Spleen (tissue), 11 donors: ENCODE data around the gene SARS1. TPM values are rescaled to one million over a fixed set of nuclear protein-coding genes. Genes with fewer than 3 reads are reported as not detected.

Source experiments
- DNase-seq: peaks from one replicate; pipeline ENCODE4 v3.0.0-alpha.2; 2020
- H3K27ac ChIP-seq, 8 donors: fragments of 200-600 bp; sonication (generic) in 7 of 8; 1 replicate in 4 of 8; 2 replicates in 4 of 8; pipeline versions ENCODE4 v1.5.0 to v1.8.0; 2016 to 2021; ENCODE audit warnings: inconsistent platforms in 4 of 8, mild to moderate bottlenecking in 4 of 8, moderate library complexity in 1 of 8
- H3K27me3 ChIP-seq, 7 donors: fragments of 200-600 bp; sonication (generic) in 6 of 7; replicated peaks in 1 of 7; 1 replicate in 4 of 7; 2 replicates in 3 of 7; pipeline versions ENCODE4 v1.5.0 to v1.8.0; 2016 to 2021; ENCODE audit warnings: inconsistent platforms in 3 of 7, mild to moderate bottlenecking in 1 of 7
- H3K36me3 ChIP-seq, 6 donors: fragments of 200-600 bp; sonication (generic) in 5 of 6; 1 replicate in 4 of 6; 2 replicates in 2 of 6; pipeline versions ENCODE4 v1.5.0 to v1.8.0; 2016 to 2021; ENCODE audit warnings: inconsistent platforms in 2 of 6
- H3K4me1 ChIP-seq, 6 donors: fragments of 200-600 bp; sonication (generic) in 5 of 6; 1 replicate in 3 of 6; 2 replicates in 3 of 6; pipeline versions ENCODE4 v1.5.0 to v1.8.0; 2016 to 2021; ENCODE audit warnings: inconsistent platforms in 3 of 6
- H3K4me3 ChIP-seq, 8 donors: fragments of 200-600 bp; sonication (generic) in 7 of 8; 1 replicate in 4 of 8; 2 replicates in 4 of 8; pipeline versions ENCODE4 v1.5.0 to v1.8.0; 2016 to 2021; ENCODE audit warnings: inconsistent platforms in 4 of 8, mild to moderate bottlenecking in 4 of 8, moderate library complexity in 2 of 8
- H3K9me3 ChIP-seq, 8 donors: fragments of 200-600 bp; sonication (generic) in 7 of 8; 1 replicate in 4 of 8; 2 replicates in 4 of 8; pipeline versions ENCODE4 v1.5.0 to v1.8.0; 2016 to 2021; ENCODE audit warnings: inconsistent platforms in 4 of 8
- POLR2A ChIP-seq, 3 donors: fragments of 450-650 bp; IDR thresholded peaks; one replicate each; pipeline ENCODE4 v1.5.1; 2017; ENCODE audit warnings: antibody characterized with exemption in 3 of 3, mild to moderate bottlenecking in 1 of 3
- POLR2AphosphoS5 ChIP-seq, 3 donors: sonication (generic); formaldehyde crosslinking; IDR thresholded peaks; one replicate each; pipeline ENCODE4 v1.5.1; 2017; ENCODE audit warnings: antibody characterized with exemption in 3 of 3
- WGBS, 5 donors: extraction: QIAGEN DNeasy Blood & Tissue Kit in 3 of 5; methylation state at CpG; one replicate each; pipeline versions ENCODE4 v1.1.5 to v1.1.7; 2013 to 2018; 5-methylcytosine and 5-hydroxymethylcytosine counted together
- intact Hi-C: fragments of 100-400 bp; cut with DNase I; formaldehyde crosslinking; loops from one replicate; pipeline ENCODE4 v1.15.0; 2023; ENCODE audit warnings: low total_unique reads
- polyA plus RNA-seq, 3 donors: library from polyadenylated mRNA; stranded (reverse); fragments of 200-250 nt; gene quantifications; one replicate each; pipeline ENCODE4 v1.2.1, GENCODE V29; 2013
- total RNA-seq, 7 donors: library from RNA; depleted of rRNA in 3 of 7; stranded (reverse); fragments of >200 nt in 3 of 7; fragmentation: NEBNext Ultra II Directional in 4 of 7; extraction: Animal tissue kit (Norgen Biotek cat#: 25700) in 4 of 7; gene quantifications; one replicate each; pipeline versions ENCODE4 v1.1.0 to v1.2.1, GENCODE V29; 2016 to 2021
- TF ChIP-seq, protein P1 (sequence below), 11 experiments: fragments of 200-600 bp in 7 of 11; fragments of 450-650 bp in 4 of 11; sonication (generic) in 4 of 11; IDR thresholded peaks in 8 of 11; conservative IDR thresholded peaks in 3 of 11; 1 replicate in 7 of 11; 2 replicates in 4 of 11; pipeline versions ENCODE4 v1.4.0 to v1.8.0; 2016 to 2021; ENCODE audit warnings: antibody characterized with exemption in 11 of 11, inconsistent platforms in 4 of 11, mild to moderate bottlenecking in 1 of 11
- donor health status: healthy with polysubstance abuse.
- donor health status: DM: no; HTN: no; CAD: no; lungs with moderate emphysema.
- donor health status: DM: no; HTN: no; CAD: no.
- donor health status: Bipolar disorder and iron deficiency.
- donor health status: healthy.
- donor health status: DM: no; HTN: no; CAD: no.
- donor health status: DM: yes; HTN: yes; CAD: no.

SARS1 gene
- total and polyA plus RNA-seq, 10 donors: 47.2 to 138 (median 99.0) TPM

DNA sequence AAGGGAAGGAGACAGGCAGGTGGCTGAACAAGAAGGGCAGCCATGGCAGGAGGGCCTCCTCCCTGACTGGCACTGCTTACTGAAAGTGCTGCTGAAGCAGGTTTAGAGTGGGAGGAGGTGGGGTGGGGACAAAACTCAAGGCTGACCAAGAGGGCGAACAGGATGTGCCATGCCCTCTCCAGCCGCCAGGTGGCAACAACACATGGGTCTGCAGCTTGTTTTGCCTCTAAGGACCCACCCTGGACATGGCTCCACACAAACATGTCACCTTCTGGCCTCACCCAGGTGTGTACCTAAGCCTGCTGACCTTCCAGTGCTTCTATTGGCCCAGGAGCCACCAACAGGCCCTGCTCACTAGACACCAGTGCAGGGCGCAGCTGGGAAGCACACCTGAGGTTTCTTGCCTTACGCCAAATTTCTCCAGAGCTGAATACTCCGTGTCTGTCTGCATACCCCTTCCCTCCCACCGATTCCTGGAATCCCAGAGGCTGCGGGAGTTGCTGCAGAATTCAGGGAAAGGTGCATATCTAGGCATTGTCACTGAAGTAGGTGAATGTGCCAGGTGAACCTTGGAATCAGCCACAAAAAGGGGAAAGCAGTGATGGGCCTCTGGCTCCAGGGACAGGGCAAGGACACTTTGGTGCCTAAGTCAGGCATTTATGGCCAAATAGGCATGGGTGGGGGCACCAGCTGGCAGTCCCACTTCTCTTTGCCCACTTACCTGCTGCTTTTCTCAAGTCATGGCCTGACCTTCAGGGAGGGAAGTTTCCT, 63.9 kb downstream of the SARS1 start:
- peaks cover 0 to 10% (median 0%) of the 10 kb centered on the region in 6 donors for H3K36me3 ChIP-seq
- H3K9me3 ChIP-seq: no peaks in the 10 kb centered on the region
- H3K4me1 ChIP-seq: peaks cover 0 to 60% (median 20%) of the 10 kb centered on the region in 6 donors
- no peak overlapping the region for H3K4me3 ChIP-seq
- WGBS, 5 donors: 65 to 73% (median 72%) methylated on average over 7 of the region's 7 CpGs
- TF ChIP-seq POLR2A (IDR thresholded peaks at IDR 0.05) (no peak), POLR2AphosphoS5 (IDR thresholded peaks at IDR 0.05) (peak; percentile 22 to 51 (median 35))
- TF ChIP-seq, protein P1, sequence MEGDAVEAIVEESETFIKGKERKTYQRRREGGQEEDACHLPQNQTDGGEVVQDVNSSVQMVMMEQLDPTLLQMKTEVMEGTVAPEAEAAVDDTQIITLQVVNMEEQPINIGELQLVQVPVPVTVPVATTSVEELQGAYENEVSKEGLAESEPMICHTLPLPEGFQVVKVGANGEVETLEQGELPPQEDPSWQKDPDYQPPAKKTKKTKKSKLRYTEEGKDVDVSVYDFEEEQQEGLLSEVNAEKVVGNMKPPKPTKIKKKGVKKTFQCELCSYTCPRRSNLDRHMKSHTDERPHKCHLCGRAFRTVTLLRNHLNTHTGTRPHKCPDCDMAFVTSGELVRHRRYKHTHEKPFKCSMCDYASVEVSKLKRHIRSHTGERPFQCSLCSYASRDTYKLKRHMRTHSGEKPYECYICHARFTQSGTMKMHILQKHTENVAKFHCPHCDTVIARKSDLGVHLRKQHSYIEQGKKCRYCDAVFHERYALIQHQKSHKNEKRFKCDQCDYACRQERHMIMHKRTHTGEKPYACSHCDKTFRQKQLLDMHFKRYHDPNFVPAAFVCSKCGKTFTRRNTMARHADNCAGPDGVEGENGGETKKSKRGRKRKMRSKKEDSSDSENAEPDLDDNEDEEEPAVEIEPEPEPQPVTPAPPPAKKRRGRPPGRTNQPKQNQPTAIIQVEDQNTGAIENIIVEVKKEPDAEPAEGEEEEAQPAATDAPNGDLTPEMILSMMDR (IDR thresholded peaks at IDR 0.05 in 8 of 11, conservative IDR thresholded peaks at IDR 0.05 in 3 of 11): peak; percentile 82 to 97 (median 92)
- H3K27ac ChIP-seq: peak overlapping the region in 1 of 8 donors; percentile 45
- DNase-seq: peak; percentile 91
- intact Hi-C loops: loop anchor here (5.0 kb wide), 1 partner anchor 120 kb away; the partner anchor contains the start of gene SORT1
- peaks cover 0 to 15% (median 0%) of the 10 kb centered on the region in 7 donors for H3K27me3 ChIP-seq

DNA sequence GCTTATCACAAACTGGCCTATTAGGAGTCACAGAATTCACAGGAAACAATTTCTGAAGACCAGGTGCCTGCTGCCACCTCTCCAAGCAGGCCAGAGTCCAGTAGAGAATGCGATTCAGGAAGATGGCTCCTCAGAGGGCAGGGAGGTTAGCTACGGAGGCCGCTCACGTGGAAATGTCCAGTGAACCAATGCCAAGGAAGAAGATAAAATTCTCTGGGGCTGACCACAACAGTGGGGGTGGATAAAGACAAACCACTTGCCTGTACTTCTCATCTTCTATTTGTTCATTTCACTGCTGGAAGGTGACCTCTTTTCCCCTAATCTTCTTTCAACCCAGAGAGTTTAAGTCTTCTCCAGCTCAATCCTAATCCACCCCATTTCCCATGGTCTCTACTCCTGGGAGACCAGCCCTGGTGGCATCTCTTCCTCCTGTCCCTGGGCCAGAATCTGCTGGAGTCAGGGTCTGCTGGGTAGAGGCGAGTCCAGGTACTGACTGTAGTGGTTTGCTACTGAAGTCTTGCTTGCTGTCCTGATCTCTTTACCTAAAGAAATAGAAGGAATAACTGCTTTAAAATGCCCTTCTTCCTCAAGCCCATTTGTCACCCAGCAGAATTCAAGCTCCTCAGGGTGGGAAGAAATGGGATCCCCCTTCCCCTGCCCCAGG, 66.0 kb downstream of the SARS1 start:
- WGBS, 5 donors: 88 to 93% (median 91%) methylated on average over 5 of the region's 5 CpGs
- no peak overlapping the region for H3K27ac ChIP-seq
- no peaks in the 10 kb centered on the region for H3K9me3 ChIP-seq
- H3K27me3 ChIP-seq: peaks cover 0 to 6% (median 0%) of the 10 kb centered on the region in 7 donors
- peaks cover 0 to 60% (median 32%) of the 10 kb centered on the region in 6 donors for H3K4me1 ChIP-seq
- peaks cover 0 to 10% (median 0%) of the 10 kb centered on the region in 6 donors for H3K36me3 ChIP-seq
- TF ChIP-seq, protein P1 (IDR thresholded peaks at IDR 0.05 in 8 of 11, conservative IDR thresholded peaks at IDR 0.05 in 3 of 11): no peak
- no peak for TF ChIP-seq POLR2AphosphoS5 (IDR thresholded peaks at IDR 0.05)
- intact Hi-C loops: loop anchor here (5.0 kb wide), 1 partner anchor 118 kb away; the partner anchor contains the start of gene SORT1
- H3K4me3 ChIP-seq: no peak overlapping the region
- no peak for DNase-seq

DNA sequence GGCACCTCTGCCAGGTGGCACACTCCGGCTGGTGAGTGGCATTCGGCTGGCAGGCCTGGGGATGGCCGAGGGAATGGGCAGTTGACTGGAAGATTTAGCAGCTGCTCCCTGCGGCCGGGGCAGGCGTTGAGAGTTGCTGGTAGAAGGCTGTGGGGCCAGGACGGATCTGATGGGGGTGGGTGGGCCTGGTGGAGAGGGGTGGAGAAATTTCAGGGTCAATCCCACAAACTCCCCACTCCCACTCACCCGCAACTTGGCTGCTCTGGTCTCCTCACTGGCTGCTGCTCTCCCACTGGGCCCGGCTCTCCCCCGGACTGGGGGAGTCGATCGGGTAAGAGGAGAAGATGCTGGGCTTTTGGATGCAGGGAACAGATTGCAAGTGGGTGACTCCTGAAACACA, 67.1 kb downstream of the SARS1 start:
- intact Hi-C loops: no loop called here
- Histone ChIP-seq H3K4me1 (peaks cover 0 to 49% (median 32%) of the 10 kb centered on the region in 6 donors), H3K9me3 (no peaks in the 10 kb centered on the region), H3K36me3 (peaks cover 0 to 10% (median 0%) of the 10 kb centered on the region in 6 donors), H3K4me3 (no peak overlapping the region), H3K27ac (peak overlapping the region in 1 of 8 donors; percentile 95), H3K27me3 (no peaks in the 10 kb centered on the region)
- 91 to 99% (median 94%) methylated on average over 11 to 12 of the region's 12 CpGs for WGBS, 5 donors
- DNase-seq: no peak
- TF ChIP-seq POLR2AphosphoS5 (IDR thresholded peaks at IDR 0.05) (no peak), POLR2A (IDR thresholded peaks at IDR 0.05) (no peak)
- TF ChIP-seq, protein P1 (IDR thresholded peaks at IDR 0.05 in 8 of 11, conservative IDR thresholded peaks at IDR 0.05 in 3 of 11): no peak
